HK-2 (cell line): Measurements from ENCODE around the gene ZNF280A.
A peak's percentile ranks its signal among the peaks of the same experiment; 100 is the strongest.

ENCODE experiments used
- DNase-seq: peaks from one replicate; pipeline ENCODE4 v3.0.0-alpha.2; 2018; ENCODE audit not compliant: unreplicated experiment

ZNF280A gene

GRCh38 chr22:22520020-22520656 lies at the start of gene ZNF280A:
TSS of gene ZNF280A (minus strand) at chr22:22520270. CDS start at chr22:22515630, 4,640 bp downstream.
- no peak for DNase-seq

DNA sequence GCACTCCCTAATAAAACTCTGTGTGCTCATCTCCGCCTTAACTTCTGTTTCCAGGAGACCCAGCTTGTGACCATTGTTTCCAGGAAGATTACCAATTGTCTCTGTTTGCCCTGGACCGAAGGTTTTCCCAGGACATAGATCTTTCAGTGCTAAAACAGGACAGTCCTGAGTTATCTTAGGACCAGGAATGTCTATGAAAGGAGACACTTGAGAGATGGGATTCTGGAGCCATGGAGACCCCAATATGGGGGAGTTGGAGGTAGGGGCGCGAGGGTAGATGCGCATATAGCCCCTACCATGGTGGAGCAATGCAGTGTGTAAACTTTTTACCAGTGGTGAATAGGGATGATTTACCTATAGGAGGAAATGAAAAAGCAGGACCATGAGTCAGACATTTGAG lies 49.1 kb upstream of the ZNF280A start:
- no peak for DNase-seq

GRCh38 chr22:22565981-22566380 lies 45.9 kb upstream of the ZNF280A start:
- no peak for DNase-seq

- DNase-seq: peak; percentile 45
Observed at GRCh38 chr22:22558972-22559603, 39.0 kb upstream of the ZNF280A start, which contains the start of gene PRAME. TSS of gene PRAME (minus strand) at chr22:22559265. CDS start at chr22:22556832, 2,433 bp downstream.

GRCh38 chr22:22558071-22558971 lies 38.3 kb upstream of the ZNF280A start:
- DNase-seq: no peak

GRCh38 chr22:22556995-22557925 lies 37.2 kb upstream of the ZNF280A start:
- DNase-seq: no peak

DNA sequence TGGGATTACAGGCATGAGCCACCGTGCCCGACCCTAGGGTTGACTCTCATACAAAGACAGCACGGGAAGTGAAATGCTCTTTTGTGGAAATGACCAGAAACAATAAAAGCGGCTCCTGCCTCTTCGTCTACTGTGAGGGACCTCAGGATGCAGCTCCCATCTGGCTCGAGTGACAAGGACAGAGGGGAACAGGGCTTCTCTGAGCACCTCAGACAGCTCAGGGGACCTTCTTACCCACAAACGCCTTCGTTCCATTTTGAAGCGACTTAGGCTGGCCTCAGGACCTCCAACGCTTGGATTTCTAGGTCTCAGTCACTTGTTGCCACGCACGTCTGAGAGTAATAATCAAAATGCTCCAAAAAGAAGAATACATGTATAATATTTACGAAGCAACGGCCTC lies 36.5 kb upstream of the ZNF280A start:
- no peak for DNase-seq

- DNase-seq: no peak
Observed at GRCh38 chr22:22555596-22555995, 35.5 kb upstream of the ZNF280A start.

DNA sequence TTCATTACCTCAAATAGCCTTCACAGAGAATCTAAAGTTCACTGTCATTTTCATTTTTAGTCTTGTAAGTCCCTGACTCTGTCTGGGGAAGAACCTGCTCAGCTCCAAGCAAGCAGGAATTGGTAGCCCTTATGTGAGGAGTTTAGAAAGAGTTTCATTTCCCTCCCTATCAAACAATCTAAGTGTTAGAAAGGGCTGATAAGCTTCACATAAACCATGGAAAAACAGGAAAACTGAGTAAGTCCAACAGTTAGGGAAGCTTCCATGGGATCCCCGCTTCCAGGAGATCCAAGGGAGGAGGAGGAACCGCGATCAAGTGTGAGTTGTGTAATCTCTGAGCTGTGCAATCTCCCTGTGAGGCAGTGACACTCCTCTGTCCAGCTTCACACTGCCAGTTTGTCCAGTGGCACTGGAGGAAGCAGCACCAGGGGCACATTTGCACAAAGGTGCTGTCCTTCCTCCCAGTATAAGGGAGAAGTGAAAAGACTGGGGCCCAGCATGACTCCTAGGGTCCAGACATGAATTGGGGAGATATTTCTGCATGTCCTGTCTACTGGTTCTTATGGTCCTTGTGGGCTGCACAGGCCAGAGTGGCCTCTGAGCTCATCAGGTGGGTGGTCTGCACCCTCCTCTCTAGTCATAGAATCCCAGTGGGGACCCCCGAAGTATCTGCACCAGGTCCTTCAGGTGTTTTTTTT lies 34.7 kb upstream of the ZNF280A start:
- DNase-seq: no peak

- no peak for DNase-seq
Observed at GRCh38 chr22:22553735-22554586, 33.9 kb upstream of the ZNF280A start.

DNA sequence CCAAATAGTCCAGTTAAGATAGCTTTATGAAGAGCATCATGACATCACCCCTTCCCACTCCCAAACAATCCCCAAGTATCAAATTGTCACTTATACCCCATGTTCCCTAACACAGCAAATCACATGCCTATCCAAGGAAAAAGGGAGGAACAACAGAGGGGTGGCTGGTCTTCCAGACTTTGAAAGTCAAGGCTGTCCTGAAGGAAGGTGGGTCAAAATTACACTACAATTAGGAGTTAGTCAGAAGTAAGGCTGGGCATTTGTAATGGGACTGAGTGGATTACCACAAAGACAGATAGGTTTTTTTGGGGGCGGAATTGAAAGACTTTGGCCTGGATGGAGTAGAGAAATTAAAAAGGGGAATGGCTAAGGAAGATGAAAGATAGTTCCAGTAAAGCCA lies 33.1 kb upstream of the ZNF280A start:
- DNase-seq: no peak

GRCh38 chr22:22552630-22553029 lies 32.6 kb upstream of the ZNF280A start:
- DNase-seq: no peak

DNA sequence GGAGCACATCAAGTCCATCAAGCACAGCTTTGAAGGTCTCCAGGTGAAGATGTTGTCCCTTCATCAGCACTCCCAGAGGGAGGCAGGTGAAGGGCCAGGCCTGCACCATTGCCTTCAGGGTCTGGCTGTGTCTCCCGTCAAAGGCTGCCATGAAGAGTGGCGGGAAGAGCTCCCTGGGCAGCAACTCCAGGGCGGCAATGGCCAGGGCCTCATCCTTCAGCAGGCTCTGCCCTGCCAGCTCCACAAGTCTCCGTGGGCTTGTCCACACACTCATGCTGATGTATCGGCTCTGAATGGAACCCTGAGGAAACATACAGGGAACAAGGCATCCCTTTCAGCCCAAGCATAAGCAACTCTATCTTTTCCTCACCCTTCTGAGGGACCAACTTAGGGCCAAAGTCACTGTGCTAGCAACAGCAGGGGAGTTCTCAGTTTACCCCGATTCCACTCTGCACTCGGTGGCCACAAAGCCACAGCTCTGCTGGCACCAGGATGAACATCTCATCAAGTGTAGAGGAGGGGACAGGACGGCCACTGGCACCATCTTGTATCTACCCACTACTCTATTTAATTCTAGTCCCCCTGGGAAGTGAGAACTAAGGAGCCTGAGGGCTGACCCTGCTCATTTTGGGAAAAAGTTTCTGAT lies 30.8 kb upstream of the ZNF280A start:
- no peak for DNase-seq

DNA sequence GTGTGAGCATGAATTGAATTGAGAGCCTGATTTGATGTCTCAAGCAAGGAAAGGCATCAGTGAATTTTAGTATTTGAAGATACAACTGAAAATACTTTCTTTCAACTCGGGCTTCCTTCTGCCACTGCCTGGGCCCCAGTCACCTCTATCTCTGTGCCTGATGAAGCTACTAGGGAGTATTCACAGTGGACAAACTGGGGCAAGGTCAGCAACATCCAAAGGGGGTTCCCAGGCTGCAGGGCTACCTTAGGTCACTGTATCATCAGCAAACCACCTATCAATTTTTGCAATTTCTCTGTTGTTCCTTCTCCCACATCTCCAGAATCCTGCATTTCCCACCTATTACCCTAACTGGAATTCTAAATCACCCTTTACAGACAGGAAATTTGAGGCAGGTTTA lies 28.8 kb upstream of the ZNF280A start:
- DNase-seq: no peak

- no peak for DNase-seq
Observed at GRCh38 chr22:22548317-22548716, 28.2 kb upstream of the ZNF280A start.

GRCh38 chr22:22547692-22548300 lies 27.7 kb upstream of the ZNF280A start:
- no peak for DNase-seq

- no peak for DNase-seq
Observed at GRCh38 chr22:22547226-22547625, 27.2 kb upstream of the ZNF280A start.

DNA sequence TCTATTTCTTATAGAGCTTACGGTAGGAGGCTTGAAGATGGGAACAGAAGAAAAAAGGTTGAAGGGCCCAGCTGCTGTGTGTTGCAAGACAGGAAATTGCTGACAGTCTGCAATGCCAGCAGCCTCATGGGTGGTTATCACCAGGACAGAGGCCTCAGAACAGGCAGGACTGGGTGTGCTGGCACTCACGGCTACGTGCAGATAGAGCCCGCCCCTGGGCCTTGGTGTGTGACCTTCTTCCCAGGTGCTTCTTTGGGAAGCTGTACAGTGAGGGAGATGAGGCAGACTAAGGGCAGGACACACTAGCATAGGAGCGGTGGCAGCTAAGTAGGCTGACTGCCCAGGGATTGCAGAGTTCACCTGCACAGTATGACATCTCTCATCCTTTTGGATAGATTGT lies 26.4 kb upstream of the ZNF280A start:
- no peak for DNase-seq

DNA sequence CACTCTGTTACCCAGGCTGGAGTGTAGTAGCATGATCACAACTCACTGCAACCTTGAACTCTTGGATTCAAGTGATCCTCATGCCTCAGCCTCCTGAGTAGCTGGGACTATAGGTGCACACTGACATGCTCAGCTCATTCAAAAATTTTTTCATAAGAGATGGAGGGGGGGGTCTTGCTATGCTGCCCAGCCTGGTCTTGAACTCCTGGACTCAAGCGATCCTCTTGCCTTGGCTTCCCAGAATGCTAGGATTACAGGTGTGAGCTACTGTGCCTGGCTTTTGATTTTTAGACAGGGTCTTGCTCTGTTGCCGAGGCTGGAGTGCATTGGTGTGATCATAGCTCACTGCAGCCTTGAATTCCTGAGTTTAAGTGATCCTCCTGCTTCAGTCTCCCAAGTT lies 25.0 kb upstream of the ZNF280A start:
- no peak for DNase-seq
